G401 (cell line): ENCODE results near the gene LRRC49. TPM values are rescaled to one million over a fixed set of nuclear protein-coding genes. Genes with fewer than 3 reads are reported as not detected.
"Not testable (repeated sequence)": the region's sequence is repeated elsewhere in the genome, so short reads cannot be mapped to it uniquely, and the experiment has no call there.

ENCODE experiments used
- DNase-seq: peaks from one replicate; pipeline ENCODE4 v3.0.0-alpha.2; 2015; ENCODE audit warnings: low spot score
- in situ Hi-C: cut with HindIII; loops from 2 replicates; pipeline ENCODE4 v1.10.0; 2016; ENCODE audit warnings: low sequenced_read_pairs, mixed read lengths
- total RNA-seq: library from RNA; depleted of rRNA; stranded (reverse); fragments of >200 nt; shearing (Covaris generic); gene quantifications from 2 replicates; pipeline ENCODE4 v1.2.3, GENCODE V29; 2014

Gene LRRC49
- total RNA-seq, 1 experiment from 2014 or later: 9.3 TPM

GRCh38 chr15:70863450-70864218 lies 29.0 kb upstream of the LRRC49 start:
- in situ Hi-C loops: no loop called here
- no peak for DNase-seq

GRCh38 chr15:70866982-70867641 lies 25.5 kb upstream of the LRRC49 start:
- DNase-seq: no peak
- in situ Hi-C loops: no loop called here

GRCh38 chr15:70867911-70868467 lies 24.6 kb upstream of the LRRC49 start:
- no peak for DNase-seq
- in situ Hi-C loops: no loop called here

GRCh38 chr15:70869346-70869745 lies 23.3 kb upstream of the LRRC49 start:
- DNase-seq: no peak
- in situ Hi-C loops: no loop called here

- in situ Hi-C loops: no loop called here
- DNase-seq: no peak
Observed at GRCh38 chr15:70870051-70870450, 22.6 kb upstream of the LRRC49 start.

GRCh38 chr15:70871490-70871889 lies 21.1 kb upstream of the LRRC49 start:
- in situ Hi-C loops, DNase-seq: not testable (repeated sequence)

- DNase-seq: no peak
- in situ Hi-C loops: no loop called here
Observed at GRCh38 chr15:70873232-70874054, 19.2 kb upstream of the LRRC49 start.

GRCh38 chr15:70875001-70875782 lies 17.4 kb upstream of the LRRC49 start:
- in situ Hi-C loops: no loop called here
- DNase-seq: peak; percentile 32

- in situ Hi-C loops: no loop called here
- DNase-seq: no peak
Observed at GRCh38 chr15:70876011-70876410, 16.6 kb upstream of the LRRC49 start.

GRCh38 chr15:70876683-70877082 lies 15.9 kb upstream of the LRRC49 start:
- no peak for DNase-seq

GRCh38 chr15:70879401-70879800 lies 13.2 kb upstream of the LRRC49 start:
- DNase-seq: no peak
- in situ Hi-C loops: no loop called here

More at GRCh38 chr15:70876683-70877082, 15.9 kb upstream of the LRRC49 start:
- in situ Hi-C loops: no loop called here

- DNase-seq: no peak
- in situ Hi-C loops: no loop called here
Observed at GRCh38 chr15:70880781-70881180, 11.8 kb upstream of the LRRC49 start.

GRCh38 chr15:70882361-70882760 lies 10.3 kb upstream of the LRRC49 start:
- in situ Hi-C loops: no loop called here
- DNase-seq: no peak

- in situ Hi-C loops: no loop called here
- DNase-seq: peak; percentile 88
Observed at GRCh38 chr15:70892912-70893560, 410 bp downstream of the LRRC49 start.

GRCh38 chr15:70902107-70902506 lies 9.5 kb downstream of the LRRC49 start:
- no peak for DNase-seq
- in situ Hi-C loops: no loop called here

- DNase-seq: peak; percentile 78
- in situ Hi-C loops: no loop called here
Observed at GRCh38 chr15:70906842-70907241, 14.2 kb downstream of the LRRC49 start.

- in situ Hi-C loops: no loop called here
- no peak for DNase-seq
Observed at GRCh38 chr15:70907784-70908471, 15.3 kb downstream of the LRRC49 start.

GRCh38 chr15:70910958-70911357 lies 18.3 kb downstream of the LRRC49 start:
- in situ Hi-C loops: no loop called here
- no peak for DNase-seq
